Activated CD4-positive, CD25-positive, alpha-beta regulatory T cell (primary cell): ENCODE results near the gene SEC24A.
"Not testable (repeated sequence)": the region's sequence is repeated elsewhere in the genome, so short reads cannot be mapped to it uniquely, and the experiment has no call there.

ENCODE experiments used
- DNase-seq, 4 experiments: peaks; one replicate each; lab custom pipeline; 2025; lab: John Stamatoyannopoulos, UW

Gene SEC24A

GRCh38 chr5:134648425-134649162 is at the start of gene SEC24A:
Gene SEC24A (plus strand): TSS chr5:134648785. CDS start chr5:134649077, 292 bp downstream.
- DNase-seq = peak; percentile 76 to 84 (median 78)

DNA sequence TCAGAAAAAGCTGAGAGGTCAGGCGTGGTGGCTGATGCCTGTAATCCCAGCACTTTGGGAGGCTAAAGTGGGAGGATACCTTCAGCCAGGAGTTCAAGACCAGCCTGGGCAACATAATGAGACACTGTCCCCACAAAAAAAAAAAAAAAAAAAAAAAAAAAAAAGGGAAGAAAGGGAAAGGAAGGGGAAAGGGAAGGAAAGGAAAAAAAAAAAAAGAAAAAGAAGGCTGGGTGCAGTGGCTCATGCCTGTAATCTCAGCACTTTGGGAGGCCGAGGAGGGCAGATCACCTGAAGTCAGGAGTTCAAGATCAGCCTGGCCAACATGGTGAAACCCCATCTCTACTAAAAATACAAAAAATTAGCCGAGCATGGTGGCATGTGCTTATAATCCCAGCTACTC is 48.8 kb upstream of the SEC24A start:
- DNase-seq = not testable (repeated sequence)

DNA sequence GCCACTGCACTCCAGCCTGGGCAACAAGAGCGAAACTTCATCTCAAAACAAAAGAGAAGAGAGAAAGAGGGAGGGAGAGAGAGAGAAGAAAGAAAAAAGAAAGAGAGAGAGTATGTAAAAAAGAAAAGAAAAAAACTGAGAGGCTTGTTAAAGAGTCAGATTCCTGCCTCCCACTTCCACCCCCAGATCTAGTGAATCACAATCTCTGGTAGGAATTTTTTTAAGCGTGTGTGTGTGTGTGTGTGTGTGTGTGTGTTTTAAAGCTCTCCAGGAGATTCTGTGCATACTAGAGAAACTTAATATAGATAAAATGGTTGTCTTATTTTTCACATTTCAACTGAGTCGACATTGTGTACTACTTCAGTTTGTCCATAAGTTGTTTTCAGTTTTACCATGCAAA is 48.0 kb upstream of the SEC24A start:
- no peak for DNase-seq

DNA sequence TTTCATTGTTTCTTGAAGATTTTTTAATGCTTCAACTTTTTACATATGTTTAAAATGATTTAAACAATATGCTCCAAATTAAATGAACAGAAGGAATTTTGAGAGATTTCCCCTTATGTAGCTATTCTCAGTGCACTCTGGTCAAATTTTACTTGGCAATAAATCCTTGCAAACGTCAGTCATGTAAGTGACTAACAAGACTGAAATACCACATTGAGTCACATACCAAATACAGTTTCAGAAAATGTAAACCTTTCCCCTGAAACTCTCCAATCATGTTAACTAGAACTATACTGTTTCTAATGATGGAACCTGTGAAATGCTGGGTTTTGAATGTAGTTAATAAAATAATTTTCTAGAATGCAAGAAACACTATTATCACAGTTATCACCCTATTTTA is 45.5 kb upstream of the SEC24A start:
- DNase-seq = no peak

DNA sequence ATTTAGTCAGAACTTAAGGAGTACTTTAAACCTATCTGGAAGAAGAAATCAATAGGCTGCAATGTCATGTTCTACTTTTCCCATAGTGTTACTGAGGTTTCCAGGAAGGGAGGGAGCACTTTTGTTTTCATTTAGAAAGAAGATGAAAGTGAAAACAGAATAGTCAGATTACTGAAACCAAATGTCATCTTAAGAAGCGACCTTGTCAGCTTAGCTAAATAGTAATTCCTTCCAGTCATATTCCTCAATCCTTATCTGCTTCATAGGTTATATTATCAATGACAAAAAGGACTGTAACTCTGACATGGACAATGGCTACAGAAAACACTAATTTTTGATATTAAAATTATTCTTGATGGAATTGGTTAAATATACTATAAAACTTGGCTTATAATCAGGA is 43.7 kb upstream of the SEC24A start:
- no peak for DNase-seq

DNA sequence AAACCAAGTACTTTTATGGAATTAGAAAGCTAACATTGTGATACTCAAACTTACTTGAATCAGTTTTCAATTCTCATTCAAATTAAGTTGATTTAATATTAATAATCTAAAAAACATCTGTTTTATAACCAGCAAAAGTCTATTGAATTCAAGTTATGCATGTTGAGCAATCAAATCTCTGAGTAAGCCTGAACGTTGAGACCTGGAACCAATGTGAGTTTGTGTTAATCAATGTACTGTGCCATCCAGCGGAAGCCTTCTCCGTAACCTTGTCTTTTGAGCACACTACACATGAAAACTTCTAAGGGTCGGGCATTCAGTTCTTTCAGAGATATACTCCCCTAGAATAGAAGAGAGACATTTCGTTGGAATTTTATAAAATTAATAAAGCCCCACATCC is 41.9 kb upstream of the SEC24A start:
- no peak for DNase-seq

DNA sequence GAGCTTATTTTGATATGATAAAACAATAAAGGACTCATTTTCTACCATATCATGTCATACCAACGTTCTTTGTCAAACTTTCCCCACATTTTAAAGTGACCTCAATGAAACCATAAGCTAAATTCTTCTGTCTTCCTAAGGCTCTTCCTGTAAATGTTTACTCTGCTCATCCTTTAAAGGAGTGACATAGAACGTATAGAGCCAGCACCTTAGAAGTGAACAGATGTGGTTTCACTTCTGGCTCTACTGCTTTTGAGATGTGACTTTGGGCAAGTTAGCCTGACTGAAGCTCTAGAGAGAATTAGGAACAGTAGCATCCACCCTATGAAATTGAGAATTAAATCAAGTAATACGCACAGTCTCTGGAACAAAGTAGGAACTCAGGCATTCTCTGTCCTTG is 40.0 kb upstream of the SEC24A start:
- DNase-seq = no peak

- no peak for DNase-seq
Observed at GRCh38 chr5:134609232-134609851, 39.2 kb upstream of the SEC24A start.

DNA sequence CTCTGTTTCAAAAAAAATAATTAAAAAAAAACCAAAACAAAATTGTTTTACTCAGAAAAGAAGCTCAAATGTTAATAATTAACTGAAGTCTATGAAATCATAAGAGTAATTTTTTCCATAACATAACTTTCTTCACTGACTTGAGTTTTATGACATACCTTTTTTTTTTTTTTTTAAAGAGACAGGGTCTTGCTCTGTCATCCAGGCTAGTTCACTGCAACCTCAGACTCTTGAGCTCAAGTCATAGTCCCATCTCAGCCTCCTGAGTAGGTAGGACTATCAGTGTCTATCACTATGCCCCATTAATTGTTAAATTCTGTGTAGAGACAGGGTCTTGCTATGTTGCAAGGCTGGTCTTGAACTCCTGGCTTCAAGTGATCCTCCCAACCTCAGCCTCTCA is 37.9 kb upstream of the SEC24A start:
- DNase-seq = no peak

GRCh38 chr5:134611515-134611914 is 37.1 kb upstream of the SEC24A start:
- DNase-seq = no peak

DNA sequence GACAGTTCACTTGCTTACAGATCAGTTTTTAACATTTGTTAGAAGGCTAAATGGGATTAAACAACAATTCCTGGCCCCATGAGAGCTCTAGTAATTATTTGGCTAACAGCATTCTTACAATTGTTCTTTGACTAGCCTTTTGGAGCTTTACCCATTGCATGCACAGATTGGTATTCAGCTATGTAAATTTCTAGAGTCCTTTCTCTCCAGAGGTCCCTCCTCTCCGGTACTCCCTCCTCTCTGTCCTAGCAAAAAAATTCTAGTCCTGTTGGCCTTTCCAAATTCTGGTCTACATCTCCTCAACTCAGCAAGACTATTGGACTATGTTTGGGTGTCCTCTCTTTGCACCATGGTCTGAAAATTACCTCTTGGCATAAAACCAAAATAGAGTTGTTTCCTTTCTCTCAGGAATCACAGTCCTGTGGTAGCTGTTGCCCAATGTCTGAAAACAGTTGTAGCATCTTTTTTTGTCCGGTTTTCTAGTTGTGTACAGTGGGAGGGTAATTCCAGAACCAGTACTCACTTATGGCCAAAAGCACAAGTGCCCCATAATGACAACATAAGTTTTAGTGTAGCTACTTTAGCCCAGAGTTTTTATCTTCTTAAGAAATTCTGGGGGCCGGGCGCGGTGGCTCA is 34.0 kb upstream of the SEC24A start:
- no peak for DNase-seq

DNA sequence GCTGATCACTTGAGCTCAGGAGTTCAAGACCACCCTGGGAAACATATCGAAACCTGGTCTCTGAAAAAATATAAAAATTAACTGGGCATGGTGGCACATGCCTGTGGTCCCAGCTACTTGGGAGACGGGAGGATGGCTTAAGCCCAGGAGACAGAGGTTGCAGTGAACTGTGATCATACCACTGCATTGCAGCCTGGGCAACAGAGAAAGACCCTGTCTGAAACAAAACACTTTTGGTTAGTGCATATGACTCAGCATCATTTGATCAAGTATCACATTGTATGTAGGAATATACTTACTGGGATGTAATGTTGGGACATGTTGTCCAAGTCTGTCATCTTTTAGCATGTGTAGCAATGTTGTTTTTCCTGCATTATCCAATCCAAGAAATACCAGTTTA is 28.0 kb upstream of the SEC24A start:
- no peak for DNase-seq

- DNase-seq = no peak
Observed at GRCh38 chr5:134625559-134625958, 23.0 kb upstream of the SEC24A start.

- DNase-seq = no peak
Observed at GRCh38 chr5:134626369-134627014, 22.1 kb upstream of the SEC24A start.

DNA sequence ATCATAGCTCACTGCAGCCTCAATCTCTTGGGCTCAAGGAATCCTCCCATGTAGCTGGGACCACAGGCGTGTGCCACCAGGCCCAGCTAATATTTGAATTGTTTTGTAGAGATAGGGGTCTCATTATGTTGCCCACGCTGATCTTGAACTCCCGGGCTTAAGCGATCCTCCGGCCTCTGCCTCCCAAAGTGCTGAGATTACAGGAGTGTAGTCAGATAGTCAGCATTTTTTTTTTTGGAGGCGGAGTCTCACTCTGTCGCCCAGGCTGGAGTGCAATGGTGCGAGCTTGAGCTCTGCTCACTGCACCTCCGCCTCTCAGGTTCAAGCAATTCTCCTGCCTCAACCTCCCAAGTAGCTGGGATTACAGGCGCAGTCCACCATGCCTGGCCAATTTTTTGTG is 14.4 kb upstream of the SEC24A start:
- no peak for DNase-seq

GRCh38 chr5:134635366-134635765 is 13.2 kb upstream of the SEC24A start:
- not testable (repeated sequence) for DNase-seq

DNA sequence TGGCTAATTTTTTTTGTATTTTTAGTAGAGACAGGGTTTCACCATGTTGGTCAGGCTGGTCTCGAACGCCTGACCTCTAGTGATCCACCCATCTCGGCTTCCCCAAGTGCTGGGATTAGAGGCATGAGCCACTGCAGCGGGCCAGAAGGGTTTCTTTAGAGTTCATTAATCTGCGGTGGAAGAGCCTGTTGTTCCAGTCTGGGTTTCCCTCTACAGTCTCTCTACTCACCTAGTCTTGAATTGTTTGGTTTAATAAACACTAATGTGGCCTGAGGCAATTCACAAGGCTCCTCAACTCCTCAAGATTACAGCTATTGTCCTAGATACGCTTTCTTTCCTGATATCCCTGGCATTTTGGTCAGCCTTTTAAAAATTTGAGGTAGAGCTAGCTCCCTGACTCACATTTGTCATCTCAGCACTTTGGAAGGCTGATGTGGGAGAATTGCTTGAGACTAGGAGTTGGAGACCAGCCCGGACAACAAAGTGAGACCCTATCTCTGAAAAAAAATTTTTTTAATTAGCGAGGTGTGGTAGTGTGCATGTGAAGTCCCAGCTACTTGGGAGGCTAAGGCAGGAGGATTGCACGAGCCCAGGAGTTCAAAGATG is 11.4 kb upstream of the SEC24A start:
- no peak for DNase-seq

DNA sequence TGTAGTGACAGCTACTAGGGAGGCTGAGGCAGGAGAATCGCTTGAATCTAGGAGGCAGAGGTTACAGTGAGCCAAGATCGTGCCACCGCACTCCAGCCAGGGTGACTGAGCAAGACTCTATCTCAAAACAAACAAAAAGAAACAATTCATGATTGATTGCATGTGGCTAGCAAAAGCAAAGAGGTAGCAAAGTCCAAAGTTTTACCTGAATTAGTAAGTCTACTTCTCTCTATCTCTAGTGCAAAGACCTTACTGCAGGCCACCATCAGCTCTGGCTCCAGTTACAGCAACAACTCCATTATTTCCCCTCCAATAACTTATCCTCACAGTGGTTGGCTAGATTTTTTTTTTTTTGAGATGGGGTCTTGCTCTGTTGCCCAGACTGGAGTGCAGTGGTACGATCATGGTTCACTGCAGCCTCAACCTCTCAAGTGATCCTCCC is 9.8 kb upstream of the SEC24A start:
- DNase-seq = no peak

GRCh38 chr5:134642931-134643530 is 5.6 kb upstream of the SEC24A start:
- DNase-seq = no peak

DNA sequence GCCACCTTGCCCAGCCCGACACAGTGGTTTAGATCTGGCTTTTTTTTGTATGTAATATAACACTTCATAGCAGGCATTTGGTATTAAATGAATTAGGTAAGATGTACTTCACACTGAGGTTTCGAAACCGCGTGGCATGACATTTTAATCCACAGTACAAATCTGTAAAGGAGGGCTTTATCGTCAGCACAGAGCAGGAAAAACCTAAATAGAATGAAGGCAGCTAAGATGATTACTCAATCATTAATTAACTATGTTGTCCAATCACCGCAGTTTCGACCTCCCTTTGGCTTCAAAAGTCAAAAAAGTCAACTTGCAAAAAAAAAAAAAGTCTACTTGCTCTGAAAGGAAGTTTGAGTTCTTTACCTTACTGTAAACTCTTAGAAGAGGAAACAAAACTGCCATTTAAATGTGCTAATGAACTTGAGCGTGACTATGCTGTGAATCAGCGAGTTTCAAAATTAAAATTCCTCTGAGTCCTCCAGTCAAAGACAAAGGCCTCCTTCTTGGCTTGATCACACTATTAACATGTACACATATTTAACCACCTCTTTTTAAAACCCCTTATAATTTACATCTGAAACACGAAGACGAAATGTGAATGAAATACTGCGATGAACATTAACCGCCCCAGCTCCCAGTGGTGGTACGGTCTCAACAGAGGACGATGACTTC is 698 bp upstream of the SEC24A start:
- DNase-seq = peak in 1 of 4 experiments; percentile 2

- DNase-seq = no peak
Observed at GRCh38 chr5:134649163-134649835, 714 bp downstream of the SEC24A start.
